MV-4-11 (cell line): ENCODE measurements around the gene ZNF160.
"Not testable (repeated sequence)": the region's sequence is repeated elsewhere in the genome, so short reads cannot be mapped to it uniquely, and the experiment has no call there.

ENCODE experiments used
- DNase-seq: peaks from one replicate; lab custom pipeline; 2025; lab: John Stamatoyannopoulos, UW

ZNF160 gene

GRCh38 chr19:53103234-53104203, at the start of gene ZNF160:
ZNF160 (minus strand) TSS chr19:53103422; CDS start chr19:53086276, 17,146 bp downstream.
- peak; percentile 97 for DNase-seq

DNA sequence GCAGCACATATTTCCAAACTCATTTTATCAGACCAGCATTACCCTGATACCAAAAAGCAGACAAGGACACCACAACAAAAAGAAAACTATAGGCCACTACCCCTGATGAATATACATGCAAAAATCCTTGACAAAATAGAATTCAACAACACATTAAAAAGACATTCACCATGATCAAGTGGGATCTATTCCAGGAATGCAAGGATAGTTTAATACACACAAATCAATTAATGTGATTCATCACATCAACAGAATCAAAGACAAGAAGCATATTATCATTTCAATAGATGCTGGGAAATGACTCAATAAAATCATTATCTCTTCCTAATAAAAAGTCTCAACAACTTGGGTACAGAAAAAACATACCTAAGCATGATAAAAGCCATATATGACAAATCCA, 44.4 kb upstream of the ZNF160 start:
- no peak for DNase-seq

GRCh38 chr19:53140351-53140750, 37.1 kb upstream of the ZNF160 start:
- no peak for DNase-seq

DNA sequence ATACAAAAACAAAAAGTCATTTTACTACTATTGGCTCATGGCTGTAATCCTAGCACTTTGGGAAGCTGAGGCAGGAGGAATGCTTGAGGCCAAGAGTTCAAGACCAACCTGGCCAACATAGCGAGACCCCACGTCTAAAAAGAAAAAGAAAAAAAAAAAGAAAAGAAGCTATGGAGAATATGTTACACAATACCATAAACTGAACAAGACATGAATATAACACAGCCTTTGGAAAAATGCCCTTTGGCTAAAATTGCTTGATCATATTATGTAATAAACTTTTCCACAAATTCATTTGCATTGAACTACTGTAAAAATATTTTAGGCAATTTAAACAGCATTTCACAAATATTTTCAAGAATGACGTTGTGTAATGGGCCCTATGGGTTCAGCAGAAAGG, 33.2 kb upstream of the ZNF160 start:
- no peak for DNase-seq

GRCh38 chr19:53132141-53132991, 29.1 kb upstream of the ZNF160 start, which contains the start of gene ZNF415:
ZNF415 (minus strand) TSS chr19:53132910; CDS start chr19:53122676, 10,234 bp downstream.
- DNase-seq: no peak

DNA sequence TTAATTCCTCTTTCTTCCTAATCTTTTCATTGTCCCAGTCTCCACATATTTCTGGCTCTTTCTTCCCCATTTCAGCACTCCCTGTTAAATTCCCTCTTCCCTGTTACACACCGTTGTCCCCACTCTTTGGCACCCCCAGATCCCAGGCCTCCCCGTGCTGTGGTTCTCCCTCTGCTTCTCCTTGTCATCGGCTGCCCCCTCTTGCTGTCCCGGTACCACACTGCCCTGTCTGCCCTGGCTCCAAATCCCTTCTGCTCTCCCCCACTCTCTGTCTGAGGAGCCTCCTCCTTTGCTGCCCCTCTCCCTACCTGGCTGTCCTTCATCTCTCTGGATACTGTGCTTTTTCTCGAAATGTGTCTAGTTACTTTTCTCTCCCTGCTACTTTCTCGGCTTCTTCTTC, 28.5 kb upstream of the ZNF160 start:
- DNase-seq: no peak

DNA sequence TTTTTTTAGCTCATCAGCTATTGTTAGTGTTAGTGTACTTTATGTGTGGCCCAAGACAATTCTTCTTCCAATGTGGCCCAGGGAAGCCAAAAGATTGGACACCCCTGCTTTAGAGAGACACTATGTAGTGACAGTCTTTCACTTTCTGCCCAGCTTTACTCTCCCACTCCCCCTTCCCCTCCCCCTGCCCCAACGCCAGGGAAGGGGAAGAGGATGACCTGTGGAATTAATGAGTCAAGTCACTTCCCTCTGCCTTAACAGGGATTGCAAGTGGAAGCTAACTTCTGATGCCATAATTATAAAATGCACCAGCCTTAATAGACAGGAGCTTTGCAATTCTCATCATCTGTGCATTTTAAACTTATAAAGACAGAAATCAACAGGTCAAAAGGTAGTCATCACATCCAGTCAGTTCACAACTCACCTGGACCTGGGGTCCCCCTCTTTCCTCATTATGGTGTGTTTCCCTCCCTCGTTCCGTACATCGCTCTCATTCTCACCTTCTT, 27.9 kb upstream of the ZNF160 start:
- no peak for DNase-seq

DNA sequence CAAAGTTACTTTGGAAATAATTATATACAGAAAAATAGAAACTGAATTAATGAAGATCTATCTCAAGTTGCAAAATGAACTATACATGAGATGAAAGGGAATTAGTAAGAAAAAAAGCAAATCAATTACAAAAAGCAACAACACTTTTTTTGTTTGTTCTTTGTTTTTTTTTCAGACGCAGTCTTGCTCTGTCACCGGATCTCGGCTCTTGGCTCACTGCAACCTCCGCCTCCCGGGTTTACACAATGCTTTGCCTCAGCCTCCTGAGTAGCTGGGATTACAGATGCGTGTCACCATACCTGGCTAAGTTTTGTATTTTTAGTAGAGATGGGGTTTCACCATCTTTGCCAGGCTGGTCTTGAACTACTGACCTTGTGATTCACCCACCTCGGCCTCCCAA, 27.3 kb upstream of the ZNF160 start:
- no peak for DNase-seq

DNA sequence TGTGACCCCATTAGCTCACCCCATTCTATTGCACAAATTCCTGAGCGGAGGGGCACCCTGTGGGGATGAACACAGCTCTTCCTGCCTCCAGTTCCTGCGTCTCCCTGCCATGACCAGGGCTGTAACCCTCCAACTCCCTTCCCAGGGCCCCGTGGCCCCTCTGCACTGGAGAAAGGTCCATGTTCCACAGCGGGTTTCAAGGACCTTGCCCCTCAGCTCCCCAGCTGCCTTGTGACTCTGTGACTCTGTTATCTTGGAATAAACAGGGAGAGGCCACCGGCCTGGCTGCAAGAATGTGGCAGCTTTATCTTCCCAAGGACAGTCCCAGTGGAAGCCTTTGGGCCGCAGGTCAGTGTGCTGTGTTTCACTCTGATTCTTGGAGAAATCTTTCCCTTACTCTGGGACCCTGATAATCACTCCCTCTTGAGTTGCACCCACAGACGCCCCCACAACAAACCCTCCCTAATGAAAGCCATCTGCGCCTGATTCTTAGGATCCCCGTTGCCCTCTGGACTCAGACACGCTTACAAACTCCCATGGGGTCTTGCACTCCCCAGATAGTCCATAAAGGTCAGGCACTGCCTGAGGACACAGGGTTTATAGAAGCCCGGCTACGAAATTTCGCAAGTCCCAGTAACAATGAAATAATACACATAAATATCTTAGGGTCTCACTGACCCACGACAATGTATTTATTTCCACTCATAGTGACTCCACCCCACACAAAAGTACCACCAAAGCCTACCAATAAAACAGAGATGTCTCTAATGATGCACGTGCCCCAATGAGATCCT, 23.7 kb upstream of the ZNF160 start:
- DNase-seq: not testable (repeated sequence)

- DNase-seq: no peak
Measured at GRCh38 chr19:53123400-53123799, 20.2 kb upstream of the ZNF160 start.

DNA sequence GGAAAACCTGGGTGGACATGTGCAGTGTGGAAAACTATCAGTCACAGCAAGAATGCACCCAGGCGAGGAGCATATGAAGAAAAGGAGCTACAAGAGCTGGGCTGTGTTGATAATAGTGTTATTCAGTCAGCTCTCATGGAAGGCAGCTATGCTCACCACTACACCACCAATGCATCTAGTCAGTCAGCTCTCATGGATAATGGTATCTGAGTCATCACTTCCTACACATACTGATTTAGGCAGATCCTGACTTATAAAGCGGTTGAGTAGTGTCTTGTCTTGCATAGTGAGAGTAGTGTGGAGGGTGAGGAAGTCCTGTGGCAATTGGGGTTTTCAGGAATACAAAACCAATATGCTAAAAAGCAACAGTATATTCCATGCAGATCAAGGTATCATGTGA, 9.1 kb upstream of the ZNF160 start:
- DNase-seq: no peak

DNA sequence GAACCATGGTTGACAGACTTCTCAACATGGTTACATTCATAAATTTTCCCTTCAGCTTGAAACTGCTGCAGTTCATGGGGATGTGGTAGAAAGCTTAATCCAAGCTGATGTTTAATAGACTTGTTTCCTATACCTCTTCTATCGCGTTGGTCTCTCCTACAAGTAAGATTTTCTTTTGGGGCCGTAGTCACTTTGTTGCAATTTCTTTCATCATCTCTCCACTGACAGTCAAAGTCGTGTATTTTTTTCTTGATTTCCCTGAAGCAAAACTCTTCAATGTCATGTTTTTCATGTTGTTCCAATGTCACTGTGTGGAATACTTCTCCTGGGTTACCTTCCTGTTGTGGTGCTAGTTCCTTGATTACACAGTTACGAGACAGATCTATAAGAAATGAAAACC, 6.3 kb upstream of the ZNF160 start:
- no peak for DNase-seq

GRCh38 chr19:53102756-53103233, 427 bp downstream of the ZNF160 start:
- no peak for DNase-seq

DNA sequence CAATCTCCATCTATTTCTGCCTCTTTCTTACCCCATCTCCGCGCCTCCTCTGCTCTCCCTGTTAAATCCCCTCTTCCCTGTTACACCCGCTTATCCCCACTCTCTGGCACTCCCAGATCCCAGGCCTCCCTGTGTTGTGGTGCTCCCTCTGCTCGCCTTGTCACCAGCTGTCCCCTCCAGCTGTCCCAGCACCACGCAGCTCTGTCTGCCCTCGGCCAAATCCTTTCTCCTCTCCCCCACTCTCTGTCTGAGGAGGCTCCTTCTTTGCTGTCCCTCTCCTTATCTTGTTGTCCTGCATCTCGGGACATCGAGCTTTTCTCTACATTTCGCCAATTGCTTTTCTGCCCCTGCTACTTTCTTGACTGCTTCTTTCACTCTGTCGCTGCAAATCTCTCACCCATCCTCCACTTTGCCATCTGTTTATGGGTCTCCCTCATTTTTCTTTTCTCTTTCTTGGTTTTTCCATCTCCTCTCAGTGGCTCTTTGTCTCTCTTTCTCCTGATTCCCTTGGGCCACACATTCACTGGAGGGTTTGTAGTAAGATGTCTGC, 941 bp downstream of the ZNF160 start:
- DNase-seq: no peak

GRCh38 chr19:53101518-53101917, 1.7 kb downstream of the ZNF160 start:
- peak; percentile 30 for DNase-seq

- DNase-seq: not testable (repeated sequence)
Measured at GRCh38 chr19:53098570-53098969, 4.7 kb downstream of the ZNF160 start.

DNA sequence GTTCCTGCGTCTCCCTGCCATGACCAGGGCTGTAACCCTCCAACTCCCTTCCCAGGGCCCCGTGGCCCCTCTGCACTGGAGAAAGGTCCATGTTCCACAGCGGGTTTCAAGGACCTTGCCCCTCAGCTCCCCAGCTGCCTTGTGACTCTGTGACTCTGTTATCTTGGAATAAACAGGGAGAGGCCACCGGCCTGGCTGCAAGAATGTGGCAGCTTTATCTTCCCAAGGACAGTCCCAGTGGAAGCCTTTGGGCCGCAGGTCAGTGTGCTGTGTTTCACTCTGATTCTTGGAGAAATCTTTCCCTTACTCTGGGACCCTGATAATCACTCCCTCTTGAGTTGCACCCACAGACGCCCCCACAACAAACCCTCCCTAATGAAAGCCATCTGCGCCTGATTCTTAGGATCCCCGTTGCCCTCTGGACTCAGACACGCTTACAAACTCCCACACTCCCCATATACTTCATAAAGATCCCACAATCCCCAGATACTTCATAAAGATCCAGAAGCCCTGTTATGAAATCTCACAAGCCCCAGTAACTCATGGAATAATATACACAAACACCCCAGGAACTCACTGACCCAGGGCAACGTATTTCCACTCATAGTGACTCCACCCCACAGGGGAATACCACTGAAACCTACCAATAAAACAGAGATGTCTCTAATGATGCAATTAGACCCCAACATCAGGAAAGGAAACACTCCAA, 6.1 kb downstream of the ZNF160 start:
- not testable (repeated sequence) for DNase-seq

- DNase-seq: not testable (repeated sequence)
Measured at GRCh38 chr19:53096579-53096978, 6.6 kb downstream of the ZNF160 start.

GRCh38 chr19:53094754-53095575, 8.3 kb downstream of the ZNF160 start:
- DNase-seq: no peak

DNA sequence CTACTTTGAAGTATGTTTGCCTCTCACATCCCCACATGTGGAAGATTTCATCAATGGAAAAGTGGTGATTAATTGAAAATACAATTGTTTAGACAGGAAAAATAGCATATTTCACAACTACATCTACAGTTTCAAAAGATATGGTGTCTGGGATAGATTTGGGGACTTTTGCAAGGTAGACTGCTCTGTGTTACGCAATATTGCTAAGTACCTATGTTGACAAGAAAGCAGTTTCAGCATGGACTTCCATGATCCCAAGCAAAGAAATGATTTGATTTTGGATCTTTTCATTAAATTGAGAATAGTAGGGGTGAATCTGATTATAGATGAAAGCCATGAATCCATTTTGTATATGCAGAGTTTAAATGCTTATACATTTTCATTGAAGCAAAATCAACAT, 10.5 kb downstream of the ZNF160 start:
- DNase-seq: no peak
